Measurements from ENCODE around the gene PTPRN2.

PTPRN2 gene

DNA sequence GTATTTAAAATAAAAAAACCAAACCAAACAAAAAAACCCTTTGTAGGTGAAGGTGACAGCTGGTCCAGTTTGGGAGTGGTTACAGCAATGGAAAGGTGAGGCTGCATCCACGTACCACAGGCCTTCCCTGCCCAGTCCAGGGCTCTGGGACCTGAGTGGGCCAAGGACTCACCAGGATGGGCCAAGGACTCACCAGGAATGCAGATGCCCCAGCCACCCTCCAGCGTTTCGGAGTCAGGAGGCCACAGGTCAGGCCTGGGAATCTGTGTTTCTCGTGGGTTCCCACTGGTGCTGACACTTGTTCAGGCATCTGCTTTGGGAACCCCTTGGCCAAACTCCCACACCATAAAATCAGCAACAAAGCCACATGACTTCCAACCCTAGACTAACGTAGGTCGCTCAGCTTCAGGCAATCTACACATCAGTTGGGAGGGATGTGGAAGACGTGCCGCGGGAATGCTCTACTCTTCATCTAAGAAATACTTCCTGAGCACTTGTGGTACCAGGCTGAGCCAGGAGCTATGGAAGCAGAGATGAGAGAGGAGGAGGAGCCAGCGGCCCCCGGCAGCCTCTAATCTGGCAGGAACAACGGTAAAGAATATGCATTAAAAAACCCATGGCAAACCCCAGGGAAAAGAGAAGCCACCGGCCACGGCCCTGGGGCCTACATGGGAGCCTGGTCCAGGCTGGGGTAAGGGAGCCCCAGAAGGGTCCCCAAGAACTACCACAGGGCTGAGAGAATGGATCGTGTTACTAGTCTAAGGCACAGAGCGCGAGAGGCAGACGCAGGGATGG lies 473.4 kb downstream of the PTPRN2 start:
- in situ Hi-C loops (cut with HindIII; ENCODE audit: low pct_ligation_motif_present, low pct_unique_long_range_greater_than_20kb, low sequenced_read_pairs): no loop called here
- no peak for DNase-seq

DNA sequence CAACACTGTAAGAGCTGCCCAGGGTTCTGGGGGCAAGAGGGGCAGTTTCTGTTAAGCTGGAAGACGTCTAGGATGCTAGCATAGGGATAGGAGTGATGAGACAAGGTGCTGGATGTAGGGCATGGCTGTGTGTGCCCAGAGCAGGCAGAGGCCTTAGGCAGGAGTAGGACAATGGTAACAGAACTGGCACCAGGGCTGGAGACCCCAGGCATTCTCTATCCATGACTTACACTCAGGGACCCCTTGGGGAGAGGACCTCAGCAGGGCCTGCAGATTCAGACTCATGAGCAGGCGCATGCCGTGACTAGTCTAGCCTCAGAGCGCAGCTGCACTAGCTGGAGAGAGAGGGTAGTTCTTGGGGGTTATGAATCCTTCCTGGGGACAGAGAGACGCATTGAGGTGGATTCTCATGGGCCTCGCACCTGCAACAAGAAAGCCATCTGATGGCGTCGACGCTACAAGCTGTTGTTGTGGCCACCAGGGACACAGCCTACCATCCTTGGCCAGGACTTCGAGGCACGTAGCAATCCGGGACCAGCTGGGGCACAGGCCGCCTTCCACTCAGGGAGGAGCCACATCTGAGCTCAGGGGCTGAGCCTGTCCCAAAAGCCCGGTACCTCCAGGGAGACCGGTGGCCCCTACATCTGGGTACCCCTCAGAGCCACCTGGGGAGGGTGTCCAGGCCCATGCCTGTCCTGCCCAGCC lies 474.1 kb downstream of the PTPRN2 start:
- no peak for DNase-seq
- in situ Hi-C loops (cut with HindIII; ENCODE audit: low pct_ligation_motif_present, low pct_unique_long_range_greater_than_20kb, low sequenced_read_pairs): no loop called here

DNA sequence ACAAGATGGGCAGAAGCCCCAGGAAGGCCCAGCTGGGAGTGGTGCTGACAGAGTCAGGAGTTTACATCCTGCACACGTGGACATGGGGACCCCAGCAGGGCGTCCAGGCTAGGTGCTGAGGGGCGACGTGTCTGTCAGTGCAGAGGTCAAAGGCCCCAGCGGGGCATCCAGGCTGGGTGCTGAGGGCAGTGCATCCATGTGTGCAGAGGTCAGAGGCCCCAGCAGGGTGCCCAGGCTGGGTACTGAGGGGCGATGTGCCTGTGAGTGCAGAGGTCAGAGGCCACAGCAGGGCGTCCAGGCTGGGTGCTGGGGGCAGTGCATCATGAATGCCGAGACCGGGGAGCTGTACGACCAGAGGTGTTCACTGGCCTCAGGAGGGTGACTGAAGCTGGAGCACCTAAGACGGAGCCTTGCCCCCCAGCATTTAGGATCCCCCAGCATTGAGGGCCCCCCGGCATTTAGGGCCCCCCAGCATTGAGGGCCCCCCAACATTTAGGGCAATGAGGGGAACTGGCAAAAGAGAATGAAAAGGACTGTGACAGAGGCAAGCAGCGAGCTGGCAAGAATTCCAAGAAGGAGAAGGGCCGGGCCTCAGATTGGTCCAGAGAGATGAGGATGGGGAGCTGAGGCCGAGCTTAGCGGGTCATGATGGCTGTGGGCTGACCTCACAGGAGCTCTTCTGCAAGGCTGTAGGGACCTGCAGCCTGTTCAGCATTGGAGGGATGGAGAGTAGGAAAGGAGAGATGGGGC lies 474.9 kb downstream of the PTPRN2 start:
- in situ Hi-C loops (cut with HindIII; ENCODE audit: low pct_ligation_motif_present, low pct_unique_long_range_greater_than_20kb, low sequenced_read_pairs): no loop called here
- no peak for DNase-seq

DNA sequence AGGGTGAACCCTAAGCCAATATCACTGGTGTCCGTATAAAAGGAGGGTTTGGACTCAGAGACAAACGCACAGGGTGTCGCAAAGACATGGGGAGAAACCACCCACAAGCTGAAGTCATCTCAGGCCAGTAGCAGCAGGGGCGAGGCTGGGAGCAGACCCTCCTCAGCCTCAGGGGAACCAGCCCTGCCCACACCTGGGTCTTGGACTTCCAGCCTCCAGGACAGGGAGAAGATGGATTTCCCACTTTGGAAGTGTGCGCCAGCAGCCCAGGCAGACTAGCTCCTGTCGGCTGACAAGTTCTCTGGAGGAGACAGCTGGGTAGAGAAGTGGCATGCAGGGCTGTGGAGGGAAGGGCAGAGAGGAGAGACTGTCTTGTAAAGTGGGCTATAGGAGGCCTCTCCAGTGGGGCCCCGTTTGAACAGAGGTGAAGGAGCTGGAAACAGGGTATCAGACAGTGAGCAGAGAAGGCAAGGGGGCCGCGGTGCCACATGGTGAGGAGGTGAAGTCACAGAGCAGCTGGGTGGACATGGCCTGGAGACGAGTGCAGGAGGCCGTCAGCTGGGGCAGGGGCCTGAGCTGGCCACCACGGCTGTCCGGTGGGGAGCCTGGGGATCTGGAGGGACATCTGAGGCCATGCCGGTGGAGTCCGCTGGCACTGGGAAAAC lies 475.6 kb downstream of the PTPRN2 start:
- no peak for DNase-seq
- in situ Hi-C loops (cut with HindIII; ENCODE audit: low pct_ligation_motif_present, low pct_unique_long_range_greater_than_20kb, low sequenced_read_pairs): no loop called here

DNA sequence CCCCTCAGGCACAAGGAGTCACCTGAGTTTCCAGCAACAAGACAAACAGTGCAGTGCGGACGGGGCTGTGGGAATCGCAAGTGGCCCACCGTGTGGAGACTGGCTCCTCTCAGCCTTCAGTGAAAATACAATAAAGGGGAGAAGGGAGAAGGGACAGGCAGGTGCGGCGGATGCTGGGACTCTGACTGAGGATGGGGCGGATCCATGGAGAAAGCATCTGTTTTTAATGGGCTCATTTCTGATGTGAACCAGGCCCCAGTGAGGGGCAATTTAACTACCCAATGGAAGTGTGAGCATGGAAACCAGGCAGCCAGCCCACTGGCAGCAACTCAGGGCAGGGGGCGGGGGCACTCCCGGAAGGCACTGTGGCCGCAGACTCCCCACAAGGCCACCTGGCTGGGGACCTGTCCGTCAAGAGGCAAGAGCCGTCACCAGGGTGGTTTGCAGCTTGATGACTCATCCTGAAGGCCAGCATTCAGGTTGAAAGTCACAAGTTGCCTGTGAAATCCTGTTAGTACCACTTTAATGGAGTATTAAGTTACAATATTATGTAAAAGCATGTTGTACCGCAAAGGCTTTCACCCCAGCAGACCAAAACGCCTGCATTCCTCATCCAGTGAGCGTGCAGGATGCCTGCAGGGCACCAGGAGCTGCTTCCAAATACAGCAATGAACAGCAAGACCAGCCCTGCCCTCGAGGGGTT lies 476.4 kb downstream of the PTPRN2 start:
- DNase-seq: no peak
- in situ Hi-C loops (cut with HindIII; ENCODE audit: low pct_ligation_motif_present, low pct_unique_long_range_greater_than_20kb, low sequenced_read_pairs): no loop called here

DNA sequence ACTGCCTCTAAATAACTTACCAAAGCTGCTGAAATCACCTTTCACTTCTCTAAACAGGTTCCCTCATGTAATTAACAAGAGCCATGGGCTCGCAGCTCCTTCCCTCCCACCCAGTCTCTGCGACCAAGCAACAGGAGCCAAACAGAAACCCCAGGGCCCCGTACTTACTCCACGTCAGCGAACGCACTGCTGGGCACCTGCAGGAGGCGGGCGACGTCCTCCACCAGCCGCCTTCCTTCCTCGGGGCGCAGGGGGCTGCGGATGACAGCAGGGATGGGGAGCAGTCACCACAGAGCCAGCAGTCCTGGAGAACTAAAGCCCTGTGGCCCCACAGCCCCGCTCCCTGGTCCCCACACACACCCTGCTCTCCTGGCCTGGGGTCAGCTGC lies 477.0 kb downstream of the PTPRN2 start:
- no peak for DNase-seq
- in situ Hi-C loops (cut with HindIII; ENCODE audit: low pct_ligation_motif_present, low pct_unique_long_range_greater_than_20kb, low sequenced_read_pairs): no loop called here

DNA sequence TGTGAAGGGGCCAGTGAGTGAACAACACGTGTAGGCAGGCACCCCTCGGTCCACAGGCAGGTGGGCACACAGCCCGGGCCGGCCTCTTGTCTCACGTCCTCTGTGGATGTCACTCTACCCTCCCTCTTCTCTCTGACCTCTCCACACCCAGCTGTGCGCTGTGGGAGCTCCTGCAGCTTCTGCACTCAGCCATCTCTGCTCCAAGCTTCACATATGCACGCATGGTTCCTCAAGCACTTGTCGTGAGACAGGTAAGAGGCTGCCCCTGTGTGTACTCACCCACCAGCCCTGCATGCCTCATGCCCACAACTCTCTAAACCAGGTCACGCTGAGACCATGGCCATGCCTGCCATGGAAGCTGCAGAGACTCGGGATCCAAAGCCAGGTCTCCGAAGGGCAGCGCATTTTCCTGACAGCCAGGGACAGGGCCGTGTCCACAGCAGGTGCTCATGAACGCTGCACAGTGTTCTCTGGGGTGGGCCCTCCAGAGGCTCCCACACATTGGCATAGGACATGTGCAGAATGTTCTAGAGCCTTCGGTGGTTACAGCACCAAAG lies 477.5 kb downstream of the PTPRN2 start:
- DNase-seq: no peak
- in situ Hi-C loops (cut with HindIII; ENCODE audit: low pct_ligation_motif_present, low pct_unique_long_range_greater_than_20kb, low sequenced_read_pairs): no loop called here

DNA sequence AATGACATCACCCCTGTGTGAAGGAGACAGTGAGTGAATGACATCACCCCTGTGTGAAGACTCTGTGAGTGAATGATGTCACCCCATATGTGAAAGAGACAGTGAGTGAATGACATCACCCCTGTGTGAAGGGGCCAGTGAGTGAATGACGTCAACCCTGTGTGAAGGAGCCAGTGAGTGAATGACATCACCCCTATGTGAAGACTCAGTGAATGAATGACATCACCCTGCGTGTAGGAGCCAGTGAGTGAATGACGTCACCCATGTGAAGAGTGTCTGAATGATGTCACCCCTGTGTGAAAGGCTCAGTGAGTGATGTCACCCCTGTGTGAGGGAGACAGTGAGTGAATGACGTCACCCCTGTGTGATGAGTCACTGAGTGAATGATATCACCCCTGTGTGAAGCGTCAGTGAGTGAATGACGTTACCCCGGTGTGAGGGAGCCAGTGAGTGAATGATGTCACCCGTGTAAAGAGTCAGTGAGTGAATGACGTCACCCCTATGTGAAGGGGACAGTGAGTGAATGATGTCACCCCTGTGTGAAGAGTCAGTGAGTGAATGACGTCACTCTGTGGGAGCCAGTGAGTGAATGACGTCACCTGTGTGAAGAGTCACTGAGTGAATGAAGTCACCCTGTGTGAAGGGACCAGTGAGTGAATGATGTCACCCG lies 478.1 kb downstream of the PTPRN2 start:
- in situ Hi-C loops (cut with HindIII; ENCODE audit: low pct_ligation_motif_present, low pct_unique_long_range_greater_than_20kb, low sequenced_read_pairs): no loop called here
- no peak for DNase-seq

DNA sequence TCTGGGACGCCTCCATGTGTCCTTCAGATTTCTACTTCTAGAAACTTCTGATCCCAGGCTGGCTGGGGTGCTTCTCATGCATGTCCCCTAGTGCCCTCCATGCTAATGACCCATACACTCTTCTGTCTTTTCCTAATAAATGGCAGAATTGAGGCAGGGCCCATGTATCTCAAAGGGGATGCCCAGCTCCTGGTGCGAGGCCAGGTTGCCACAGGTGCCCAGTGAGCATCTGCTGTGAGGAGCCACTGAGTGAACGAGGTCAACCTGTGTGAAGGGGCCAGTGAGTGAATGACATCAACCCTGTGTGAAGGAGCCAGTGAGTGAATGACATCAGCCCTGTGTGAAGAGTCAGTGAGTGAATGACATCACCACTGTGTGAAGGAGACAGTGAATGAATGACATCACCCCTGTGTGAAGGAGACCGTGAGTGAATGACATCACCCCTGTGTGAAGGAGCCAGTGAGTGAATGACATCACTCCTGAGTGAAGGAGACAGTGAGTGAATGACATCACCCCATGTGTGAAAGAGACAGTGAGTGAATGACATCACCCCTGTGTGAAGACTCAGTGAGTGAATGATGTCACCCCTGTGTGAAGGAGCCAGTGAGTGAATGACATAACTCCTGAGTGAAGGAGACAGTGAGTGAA lies 478.9 kb downstream of the PTPRN2 start:
- DNase-seq: no peak
- in situ Hi-C loops (cut with HindIII; ENCODE audit: low pct_ligation_motif_present, low pct_unique_long_range_greater_than_20kb, low sequenced_read_pairs): no loop called here

DNA sequence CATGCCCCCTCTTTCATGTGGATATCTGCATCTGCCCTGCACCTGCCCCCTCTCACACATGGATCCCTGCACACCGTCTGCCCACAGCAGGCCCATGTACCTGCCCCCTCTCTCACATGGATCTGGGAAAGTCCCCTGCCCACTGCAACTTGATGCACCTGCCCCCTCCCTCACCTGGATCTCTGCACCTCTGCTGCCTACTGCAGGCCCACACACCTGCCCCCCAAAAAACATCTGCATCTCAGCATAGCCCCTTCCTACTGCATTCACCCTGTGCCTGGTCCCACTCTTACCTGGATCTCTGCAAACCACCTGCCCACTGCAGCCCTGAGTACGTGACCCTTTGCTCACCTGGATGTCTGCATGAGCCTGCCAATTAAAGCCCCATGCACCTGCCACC lies 479.8 kb downstream of the PTPRN2 start:
- in situ Hi-C loops (cut with HindIII; ENCODE audit: low pct_ligation_motif_present, low pct_unique_long_range_greater_than_20kb, low sequenced_read_pairs): no loop called here
- no peak for DNase-seq

DNA sequence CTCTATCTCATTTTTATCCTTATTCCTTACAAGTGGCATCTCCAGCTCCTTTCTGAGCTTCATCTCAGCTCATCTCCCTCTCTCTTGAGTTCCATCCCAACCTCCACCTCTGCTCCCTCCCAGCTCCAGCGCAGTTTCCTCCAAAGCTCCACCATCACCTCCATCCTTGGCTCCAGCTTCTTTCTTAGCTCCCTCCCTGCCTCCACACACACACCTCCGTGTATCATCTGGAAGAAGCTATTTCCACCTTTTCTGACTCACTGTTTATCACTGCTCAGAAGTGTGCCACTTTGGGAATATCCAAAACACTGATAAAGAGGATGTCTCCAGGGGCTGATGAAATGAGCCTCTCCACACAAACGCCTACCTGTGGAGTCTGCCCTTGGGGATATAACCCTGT lies 481.4 kb downstream of the PTPRN2 start:
- no peak for DNase-seq
- in situ Hi-C loops (cut with HindIII; ENCODE audit: low pct_ligation_motif_present, low pct_unique_long_range_greater_than_20kb, low sequenced_read_pairs): no loop called here

DNA sequence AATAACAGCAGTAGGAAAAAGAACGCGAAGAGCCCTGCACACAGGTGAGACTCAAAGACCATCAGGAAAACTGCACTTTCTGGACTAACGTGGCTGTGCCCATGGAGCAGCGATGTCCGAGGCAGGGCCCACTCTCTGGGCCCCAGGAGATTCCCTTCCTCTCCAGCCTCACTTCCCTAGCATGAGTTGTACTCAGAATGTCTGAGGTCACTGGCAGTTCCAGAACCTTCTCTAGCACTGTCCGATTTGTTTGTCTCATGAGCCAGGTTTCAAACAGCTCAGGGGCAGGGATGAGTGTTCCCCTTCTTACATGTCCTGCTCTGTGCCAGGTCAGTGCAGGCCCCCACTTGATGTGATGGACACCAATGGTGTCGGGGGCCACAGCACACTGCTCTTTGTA lies 484.2 kb downstream of the PTPRN2 start:
- DNase-seq: no peak
- in situ Hi-C loops (cut with HindIII; ENCODE audit: low pct_ligation_motif_present, low pct_unique_long_range_greater_than_20kb, low sequenced_read_pairs): no loop called here

DNA sequence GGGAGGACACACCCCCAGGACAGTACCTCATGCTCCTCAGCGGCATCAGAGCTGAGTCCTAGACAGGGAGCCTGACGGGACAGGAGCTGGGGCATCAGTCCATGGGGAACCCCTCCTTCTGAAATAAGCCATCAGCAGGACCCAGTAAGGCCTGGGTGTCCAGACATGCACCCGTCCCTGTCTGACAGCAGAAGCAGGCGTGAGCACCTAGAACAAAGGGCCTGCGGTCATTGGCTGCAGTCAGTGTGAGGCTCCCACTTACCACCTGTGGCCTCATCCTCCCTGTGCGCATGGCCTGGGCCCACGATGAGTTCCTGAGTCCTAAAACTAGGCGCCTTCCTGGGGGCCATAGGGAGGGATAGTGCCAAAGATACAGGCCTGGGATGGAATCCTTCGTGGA lies 484.7 kb downstream of the PTPRN2 start:
- in situ Hi-C loops (cut with HindIII; ENCODE audit: low pct_ligation_motif_present, low pct_unique_long_range_greater_than_20kb, low sequenced_read_pairs): no loop called here
- DNase-seq: no peak

DNA sequence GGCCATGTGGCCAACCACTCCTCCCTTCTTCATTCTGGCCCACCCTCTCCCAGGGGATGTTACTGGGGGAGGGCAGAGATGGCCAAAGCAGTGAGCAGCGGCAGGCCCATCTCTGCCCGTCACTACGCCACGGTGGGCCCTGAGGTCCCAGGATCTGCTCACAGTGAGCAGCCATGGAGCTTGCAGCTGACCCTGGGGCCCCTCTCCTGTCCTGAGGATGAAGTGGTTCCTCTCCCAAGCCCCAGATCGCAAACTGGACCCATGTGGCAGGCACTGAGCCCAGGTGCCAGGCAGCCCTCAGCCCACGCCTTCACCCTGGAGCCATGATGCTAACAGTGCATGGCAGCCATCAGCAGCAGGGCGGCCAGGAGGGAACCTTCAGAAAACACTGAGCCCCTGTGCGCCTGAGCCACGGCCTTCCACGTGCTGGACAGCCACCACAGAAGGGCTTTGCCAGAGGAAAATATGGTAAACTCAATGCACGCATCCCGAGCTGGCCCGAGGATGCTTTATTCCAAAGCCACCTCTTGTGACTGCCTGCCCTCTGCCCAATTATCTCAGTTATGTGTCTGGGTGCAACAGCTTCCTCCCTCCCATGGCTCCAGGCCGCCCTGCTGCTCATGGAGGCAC lies 485.7 kb downstream of the PTPRN2 start:
- DNase-seq: no peak
- in situ Hi-C loops (cut with HindIII; ENCODE audit: low pct_ligation_motif_present, low pct_unique_long_range_greater_than_20kb, low sequenced_read_pairs): no loop called here

DNA sequence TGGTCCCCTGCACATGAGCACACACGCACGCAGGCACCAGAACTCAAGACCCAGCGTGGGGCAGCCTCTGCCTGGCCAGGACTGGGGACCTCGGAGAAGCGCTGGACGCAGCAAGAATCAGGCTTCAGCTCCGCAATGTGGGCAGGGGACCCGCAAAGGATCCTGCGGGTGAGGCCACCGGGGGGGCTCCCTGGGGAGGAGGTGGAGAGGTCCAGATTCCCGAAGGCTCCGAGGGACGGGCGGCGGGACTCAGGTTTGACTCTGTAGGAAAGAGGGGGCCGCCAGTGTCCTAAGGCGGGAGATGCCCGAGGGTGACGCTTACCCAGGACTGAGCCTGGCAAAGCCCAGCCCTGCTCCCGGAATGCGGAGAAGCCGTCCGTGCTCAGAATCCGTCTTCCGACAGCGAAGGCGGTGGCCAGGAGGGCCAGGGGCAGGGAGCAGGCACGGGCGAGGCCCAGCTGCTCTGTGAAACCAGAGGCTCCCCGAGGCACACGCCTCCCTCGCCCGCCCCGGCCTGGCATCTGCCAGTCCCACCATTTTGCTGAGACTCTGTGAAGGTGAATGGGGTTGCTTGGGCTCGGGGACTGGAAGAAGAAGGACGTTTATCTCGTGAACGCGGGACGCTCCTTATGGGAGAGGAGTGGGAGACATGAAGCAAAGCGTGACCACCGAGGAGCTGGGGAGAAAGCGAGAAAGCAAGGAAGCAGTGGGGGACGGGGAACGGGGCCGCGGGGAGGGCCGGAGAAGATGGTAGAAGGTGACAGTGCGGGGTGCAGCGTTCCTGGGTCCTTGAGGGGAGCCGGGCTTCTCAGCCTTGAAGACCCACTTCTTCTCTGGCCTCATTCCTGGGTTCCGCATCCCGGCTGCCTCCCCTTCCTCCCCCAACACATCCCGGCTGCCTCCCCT lies 489.2 kb downstream of the PTPRN2 start:
- in situ Hi-C loops (cut with HindIII; ENCODE audit: low pct_ligation_motif_present, low pct_unique_long_range_greater_than_20kb, low sequenced_read_pairs): no loop called here
- DNase-seq: no peak

Data from ACHN (cell line).